Smooth muscle cell (in vitro differentiated cells): ENCODE results near the gene DNAJC5. TPM values are rescaled to one million over a fixed set of nuclear protein-coding genes. Genes with fewer than 3 reads are reported as not detected.
"Not testable (repeated sequence)": the region's sequence is repeated elsewhere in the genome, so short reads cannot be mapped to it uniquely, and the experiment has no call there.

Source experiments
- DNase-seq: peaks from one replicate; lab custom pipeline; 2025; ENCODE audit not compliant: unreplicated experiment; lab: John Stamatoyannopoulos, UW
- H2AFZ ChIP-seq: fragments of 200-600 bp; sonication (generic); 2 replicates; pipeline ENCODE4 v1.6.0; 2016; ENCODE audit warnings: antibody characterized with exemption, low read depth, mild to moderate bottlenecking
- H3F3A ChIP-seq: fragments of 200-600 bp; sonication (generic); 2 replicates; pipeline ENCODE4 v1.6.0; 2017; ENCODE audit warnings: antibody characterized with exemption, low read depth
- H3K27ac ChIP-seq: fragments of 200-600 bp; sonication (generic); 2 replicates; pipeline ENCODE4 v1.5.1; 2016; ENCODE audit warnings: low read depth, mild to moderate bottlenecking
- H3K27me3 ChIP-seq: fragments of 200-600 bp; sonication (generic); 2 replicates; pipeline ENCODE4 v1.6.1; 2016; ENCODE audit warnings: low read depth, mild to moderate bottlenecking
- H3K36me3 ChIP-seq: fragments of 200-600 bp; sonication (generic); 2 replicates; pipeline ENCODE4 v1.5.1; 2016; ENCODE audit warnings: low read depth
- H3K4me1 ChIP-seq: fragments of 200-600 bp; sonication (generic); 2 replicates; pipeline ENCODE4 v1.5.1; 2016; ENCODE audit warnings: low read depth
- H3K4me2 ChIP-seq: fragments of 200-600 bp; sonication (generic); 2 replicates; pipeline ENCODE4 v1.6.0; 2016; ENCODE audit warnings: mild to moderate bottlenecking
- H3K4me3 ChIP-seq: fragments of 200-600 bp; sonication (generic); 2 replicates; pipeline ENCODE4 v1.5.1; 2016; ENCODE audit warnings: mild to moderate bottlenecking
- H3K79me2 ChIP-seq: fragments of 200-600 bp; sonication (generic); 2 replicates; pipeline ENCODE4 v1.6.0; 2016; ENCODE audit warnings: low read depth, mild to moderate bottlenecking
- H3K9ac ChIP-seq: fragments of 200-600 bp; sonication (generic); 2 replicates; pipeline ENCODE4 v1.6.0; 2016; ENCODE audit warnings: low read depth
- H3K9me3 ChIP-seq: fragments of 200-600 bp; sonication (generic); replicated peaks from 2 replicates; pipeline ENCODE4 v1.5.1; 2016; ENCODE audit warnings: low read depth
- H4K20me1 ChIP-seq: fragments of 200-600 bp; sonication (generic); 2 replicates; pipeline ENCODE4 v1.6.0; 2016; ENCODE audit warnings: low read depth
- CTCF ChIP-seq: fragments of 200-600 bp; sonication (generic); IDR thresholded peaks from 2 replicates; pipeline ENCODE4 v1.5.1; 2017; ENCODE audit warnings: borderline replicate concordance, mild to moderate bottlenecking, antibody characterized with exemption; ENCODE audit not compliant: insufficient read depth, poor library complexity, severe bottlenecking
- WGBS: methylation state at CpG from one replicate; pipeline ENCODE4 v1.1.7; 2016; ENCODE audit warnings: low lambda C conversion rate; 5-methylcytosine and 5-hydroxymethylcytosine counted together
- polyA plus RNA-seq: library from polyadenylated mRNA; unstranded; fragments of >200 nt; fragmentation: Nextera tagmentation; extraction: Ambion mirVana; gene quantifications from 2 replicates; pipeline ENCODE4 v1.2.1, GENCODE V29; 2016
- total RNA-seq: library from RNA; depleted of rRNA; stranded (reverse); fragments of >200 nt; gene quantifications from 2 replicates; pipeline ENCODE4 v1.2.3, GENCODE V29; 2014

DNAJC5 gene
- total and polyA plus RNA-seq, 2 experiments from 2014 or later: 8.7 to 24.5 TPM

GRCh38 chr20:63873477-63873971 is 21.4 kb upstream of the DNAJC5 start:
- Histone ChIP-seq H3K36me3 (peaks cover 10% of the 10 kb centered on the region), H3K4me3 (no peak overlapping the region), H2AFZ (no peak overlapping the region), H3K27me3 (no peaks in the 10 kb centered on the region), H4K20me1 (peaks cover 87% of the 10 kb centered on the region), H3K9ac (no peak overlapping the region), H3K9me3 (no peaks in the 10 kb centered on the region), H3K4me1 (no peaks in the 10 kb centered on the region), H3K4me2 (no peak overlapping the region), H3K27ac (no peak overlapping the region), H3K79me2 (peaks cover 89% of the 10 kb centered on the region), H3F3A (no peaks in the 10 kb centered on the region)
- DNase-seq: no peak
- TF ChIP-seq CTCF: no peak
- WGBS: 95% methylated on average over 14 of the region's 14 CpGs

- H3K9me3 ChIP-seq, H2AFZ ChIP-seq, H3K9ac ChIP-seq, H3K27ac ChIP-seq, H3K4me2 ChIP-seq, H3F3A ChIP-seq, DNase-seq, H3K4me1 ChIP-seq, H3K27me3 ChIP-seq, H3K36me3 ChIP-seq, H3K4me3 ChIP-seq: not testable (repeated sequence)
- Histone ChIP-seq H4K20me1 (peaks cover 87% of the 10 kb centered on the region), H3K79me2 (peaks cover 82% of the 10 kb centered on the region)
- WGBS: 97% methylated on average over 7 of the region's 7 CpGs
These were observed 20.7 kb upstream of the DNAJC5 start for GRCh38 chr20:63874241-63874640.

- H3K4me2 ChIP-seq: no peak overlapping the region
- no peaks in the 10 kb centered on the region for H3F3A ChIP-seq
- WGBS: over 99% methylated on average over 19 of the region's 19 CpGs
- peaks cover 88% of the 10 kb centered on the region for H4K20me1 ChIP-seq
- no peaks in the 10 kb centered on the region for H3K9me3 ChIP-seq
- no peak for TF ChIP-seq CTCF
- H3K79me2 ChIP-seq: peaks cover 70% of the 10 kb centered on the region
- no peaks in the 10 kb centered on the region for H3K4me1 ChIP-seq
- no peak overlapping the region for H2AFZ ChIP-seq
- no peak overlapping the region for H3K27ac ChIP-seq
- no peak for DNase-seq
- no peak overlapping the region for H3K9ac ChIP-seq
- no peaks in the 10 kb centered on the region for H3K27me3 ChIP-seq
- no peak overlapping the region for H3K4me3 ChIP-seq
- H3K36me3 ChIP-seq: peaks cover 10% of the 10 kb centered on the region
These were observed 18.4 kb upstream of the DNAJC5 start for GRCh38 chr20:63876489-63877036.

GRCh38 chr20:63877755-63878470 is 17.0 kb upstream of the DNAJC5 start:
- 96% methylated on average over 32 of the region's 32 CpGs for WGBS
- H3K27me3 ChIP-seq: no peaks in the 10 kb centered on the region
- H2AFZ ChIP-seq: no peak overlapping the region
- H3K79me2 ChIP-seq: peaks cover 56% of the 10 kb centered on the region
- no peak for DNase-seq
- no peak for TF ChIP-seq CTCF
- H3K4me2 ChIP-seq: no peak overlapping the region
- no peak overlapping the region for H3K4me3 ChIP-seq
- no peaks in the 10 kb centered on the region for H3K9me3 ChIP-seq
- no peak overlapping the region for H3K9ac ChIP-seq
- H3K36me3 ChIP-seq: peaks cover 10% of the 10 kb centered on the region
- H4K20me1 ChIP-seq: peaks cover 89% of the 10 kb centered on the region
- H3F3A ChIP-seq: no peaks in the 10 kb centered on the region
- H3K27ac ChIP-seq: no peak overlapping the region
- H3K4me1 ChIP-seq: no peaks in the 10 kb centered on the region
